ENCODE results near the gene PCDH15. TPM values are rescaled to one million over a fixed set of nuclear protein-coding genes. Genes with fewer than 3 reads are reported as not detected.

The PCDH15 gene
- total and polyA plus RNA-seq, 9 of the 15 experiments (the other 6 are each of a cell fraction or from before 2014, with no cell fraction given): not detected

GRCh38 chr10:54622017-54622416 lies 179.0 kb downstream of the PCDH15 start:
- Histone ChIP-seq H3K4me2 (ENCODE audit: insufficient read depth, low read length) (no peak overlapping the region), H3K9ac (ENCODE audit: insufficient read depth in 1 of 2, low read depth in 2 of 2, low read length in 2 of 2) (no peak overlapping the region), H3K9me1 (ENCODE audit: control insufficient read depth, insufficient read depth, low read length) (no peaks in the 10 kb centered on the region), H3K4me1 (replicated peaks in 1 of 2; ENCODE audit: control insufficient read depth in 2 of 2, insufficient read depth in 2 of 2, low read length in 2 of 2) (no peaks in the 10 kb centered on the region), H3K9me3 (replicated peaks; ENCODE audit: control insufficient read depth, insufficient read depth, low read depth, low read length) (no peaks in the 10 kb centered on the region), H4K20me1 (replicated peaks; ENCODE audit: control insufficient read depth, insufficient read depth, low read length) (no peaks in the 10 kb centered on the region), H3K27ac (ENCODE audit: extremely low read depth, low read depth, low read length) (no peak overlapping the region), H3K27me3 (ENCODE audit: control insufficient read depth in 2 of 2, insufficient read depth in 2 of 2, low read length in 2 of 2) (no peaks in the 10 kb centered on the region), H2AFZ (ENCODE audit: low read depth, low read length) (no peak overlapping the region), H3K4me3 (no peak overlapping the region), H3K36me3 (ENCODE audit: control insufficient read depth, insufficient read depth, low read length) (no peaks in the 10 kb centered on the region), H3K79me2 (ENCODE audit: control insufficient read depth, insufficient read depth, low read length) (no peaks in the 10 kb centered on the region)
- no TSS peak for BruUV-seq (replicated peaks)
- intact Hi-C loops (cut with micrococcal nuclease) (no loop called here), in situ Hi-C loops (cut with MboI) (no loop called here)
- TF ChIP-seq ZNF699 (CRISPR knock-in tag; IDR thresholded peaks at IDR 0.05; ENCODE audit: insufficient replicate concordance) (no peak), WHSC1 (IDR thresholded peaks at IDR 0.05; ENCODE audit: low read length) (no peak), HNRNPLL (IDR thresholded peaks at IDR 0.05; ENCODE audit: low read depth, low read length, poor library complexity, severe bottlenecking) (no peak), CREB5 (CRISPR knock-in tag; IDR thresholded peaks at IDR 0.05) (no peak), RFX1 (IDR thresholded peaks at IDR 0.05) (no peak), SRSF9 (IDR thresholded peaks at IDR 0.05; ENCODE audit: borderline replicate concordance, low read depth, low read length) (no peak), MCM2 (IDR thresholded peaks at IDR 0.05; ENCODE audit: low read depth) (no peak), ZNF785 (CRISPR knock-in tag; IDR thresholded peaks at IDR 0.05) (no peak), BRD9 (IDR thresholded peaks at IDR 0.05; ENCODE audit: low read depth, partially characterized antibody) (no peak), GATAD2B (IDR thresholded peaks at IDR 0.05; ENCODE audit: borderline replicate concordance) (no peak), JUN (IDR thresholded peaks at IDR 0.05; ENCODE audit: borderline replicate concordance, low read depth, low read length) (no peak), JUN (CRISPR knock-in tag; IDR thresholded peaks at IDR 0.05; ENCODE audit: borderline replicate concordance) (no peak), NFATC3 (IDR thresholded peaks at IDR 0.05) (no peak)
- ATAC-seq (no peak), DNase-seq (ENCODE audit: extremely low read depth in 1 of 4, low spot score in 3 of 4) (no peak), FAIRE-seq (no peak)
- ChIA-PET CTCF (ENCODE audit: low intra/inter-chr PET ratio) (no interaction called here), POLR2A (no interaction called here)
- 2% methylated on average over 3 of the region's 3 CpGs for WGBS (ENCODE audit: insufficient coverage, low coverage, missing lambda C conversion rate)

All from K562 (cell line).